GM12891 (cell line): ENCODE measurements around the gene ADRA2B.

Source experiments
- POLR2A ChIP-seq: IDR thresholded peaks from 2 replicates; pipeline ENCODE4 v1.6.1; 2011; ENCODE audit warnings: low read depth, low read length, control low read depth
- POU2F2 ChIP-seq: IDR thresholded peaks from 2 replicates; pipeline ENCODE4 v1.6.1; 2011; ENCODE audit warnings: low read depth, mild to moderate bottlenecking, control low read depth, low read length, moderate library complexity
- TAF1 ChIP-seq: IDR thresholded peaks from 2 replicates; pipeline ENCODE4 v1.6.1; 2011; ENCODE audit warnings: low read depth, low read length, control low read depth

- no peak for TF ChIP-seq POLR2A
- TF ChIP-seq POU2F2 = no peak
- no peak for TF ChIP-seq TAF1
Measured at GRCh38 chr2:96075199-96075771, 41.1 kb downstream of the ADRA2B start.
